ENCODE measurements around the gene ARHGAP32.

GRCh38 chr11:129208863-129209262 is 16.7 kb upstream of the ARHGAP32 start:
- TF ChIP-seq CTCF (IDR thresholded peaks at IDR 0.05): no peak
- no peak for TF ChIP-seq POLR2A (IDR thresholded peaks at IDR 0.05)

All from heart left ventricle (tissue), 13 donors.